GM21367 (cell line): ENCODE data around the gene PPP1R3E.

ENCODE experiments used
- ATAC-seq: cut with Tn5 transposase; IDR thresholded peaks from one replicate; pipeline ENCODE4 v1.9.1; 2021; ENCODE audit not compliant: unreplicated experiment

PPP1R3E gene

DNA sequence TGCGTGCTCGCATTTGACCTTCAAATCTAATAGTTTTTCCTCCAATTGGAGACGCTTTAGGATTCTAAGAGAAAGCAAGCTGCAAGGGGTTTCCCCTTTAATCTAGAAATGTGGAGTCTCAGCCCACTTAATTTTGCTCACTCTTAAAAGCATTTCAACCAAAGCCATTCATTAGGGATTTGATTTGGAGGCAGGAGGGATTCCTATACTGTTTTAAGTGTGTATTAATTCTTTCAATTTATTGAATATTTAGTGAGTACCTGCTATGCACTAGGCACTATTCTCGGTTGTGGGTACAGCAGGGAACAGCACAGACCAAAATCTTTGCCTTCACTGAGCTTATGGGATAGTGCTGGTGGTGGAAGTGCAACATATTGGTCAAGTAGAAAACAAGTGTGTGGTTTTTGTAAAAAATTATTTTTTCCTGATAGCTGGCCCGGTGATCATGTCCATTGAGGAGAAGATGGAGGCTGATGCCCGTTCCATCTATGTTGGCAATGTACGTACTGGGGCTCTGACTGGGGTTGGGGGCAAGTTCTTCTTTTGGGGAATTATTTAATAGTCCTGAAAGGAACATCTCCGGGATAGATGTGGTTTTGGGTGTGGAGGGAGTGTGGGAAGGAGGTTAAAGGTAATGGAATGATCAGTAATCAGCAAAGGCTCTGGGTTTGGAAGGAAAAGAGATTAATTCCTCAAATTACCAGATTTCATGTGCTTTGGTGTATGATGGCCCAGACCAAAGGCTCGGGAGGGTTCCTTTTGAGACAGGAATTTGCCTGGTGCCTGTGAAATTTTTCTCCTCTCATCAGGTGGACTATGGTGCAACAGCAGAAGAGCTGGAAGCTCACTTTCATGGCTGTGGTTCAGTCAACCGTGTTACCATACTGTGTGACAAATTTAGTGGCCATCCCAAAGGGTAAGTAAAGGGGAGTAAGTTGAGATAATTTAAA lies 20.2 kb upstream of the PPP1R3E start:
- ATAC-seq = no peak

DNA sequence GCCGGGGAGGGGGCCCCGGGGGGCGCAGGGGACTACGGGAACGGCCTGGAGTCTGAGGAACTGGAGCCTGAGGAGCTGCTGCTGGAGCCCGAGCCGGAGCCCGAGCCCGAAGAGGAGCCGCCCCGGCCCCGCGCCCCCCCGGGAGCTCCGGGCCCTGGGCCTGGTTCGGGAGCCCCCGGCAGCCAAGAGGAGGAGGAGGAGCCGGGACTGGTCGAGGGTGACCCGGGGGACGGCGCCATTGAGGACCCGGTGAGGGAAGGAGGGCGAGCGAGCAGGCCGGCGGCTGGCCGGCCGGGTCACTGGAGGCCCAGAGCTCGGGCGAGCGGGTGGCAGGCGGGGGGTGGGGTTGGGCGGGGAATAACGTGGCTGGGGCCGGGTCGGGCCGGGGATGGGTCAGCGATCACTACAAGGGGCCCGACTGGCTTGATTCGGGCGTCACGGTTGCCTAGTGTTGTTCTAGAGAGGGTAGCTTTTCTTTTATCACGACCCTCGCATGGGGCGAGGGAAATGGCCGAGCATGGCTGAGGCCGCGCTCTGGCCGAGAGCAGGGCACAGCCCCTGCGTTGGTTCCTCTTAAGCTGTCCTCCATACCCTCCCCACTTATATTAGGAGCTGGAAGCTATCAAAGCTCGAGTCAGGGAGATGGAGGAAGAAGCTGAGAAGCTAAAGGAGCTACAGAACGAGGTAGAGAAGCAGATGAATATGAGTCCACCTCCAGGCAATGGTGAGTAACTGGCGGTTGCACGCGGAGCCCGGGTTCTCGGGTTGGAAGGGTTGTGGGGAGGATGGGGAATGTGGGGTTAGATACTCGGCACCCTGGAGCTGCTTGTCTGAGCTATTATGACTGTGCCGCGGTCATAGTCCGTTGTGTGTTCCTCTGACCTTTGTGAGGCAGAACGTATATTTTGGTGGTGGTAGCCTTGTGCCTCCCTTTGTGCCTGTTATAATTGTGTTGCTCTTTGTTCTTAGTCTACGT lies 19.2 kb upstream of the PPP1R3E start:
- peak; percentile 3 for ATAC-seq

GRCh38 chr14:23320584-23321571 lies 18.2 kb upstream of the PPP1R3E start, which contains the start of gene PABPN1:
TSS of gene PABPN1 (plus strand) at chr14:23321457. CDS start at chr14:23321470, 13 bp downstream.
- peak; percentile 86 for ATAC-seq

DNA sequence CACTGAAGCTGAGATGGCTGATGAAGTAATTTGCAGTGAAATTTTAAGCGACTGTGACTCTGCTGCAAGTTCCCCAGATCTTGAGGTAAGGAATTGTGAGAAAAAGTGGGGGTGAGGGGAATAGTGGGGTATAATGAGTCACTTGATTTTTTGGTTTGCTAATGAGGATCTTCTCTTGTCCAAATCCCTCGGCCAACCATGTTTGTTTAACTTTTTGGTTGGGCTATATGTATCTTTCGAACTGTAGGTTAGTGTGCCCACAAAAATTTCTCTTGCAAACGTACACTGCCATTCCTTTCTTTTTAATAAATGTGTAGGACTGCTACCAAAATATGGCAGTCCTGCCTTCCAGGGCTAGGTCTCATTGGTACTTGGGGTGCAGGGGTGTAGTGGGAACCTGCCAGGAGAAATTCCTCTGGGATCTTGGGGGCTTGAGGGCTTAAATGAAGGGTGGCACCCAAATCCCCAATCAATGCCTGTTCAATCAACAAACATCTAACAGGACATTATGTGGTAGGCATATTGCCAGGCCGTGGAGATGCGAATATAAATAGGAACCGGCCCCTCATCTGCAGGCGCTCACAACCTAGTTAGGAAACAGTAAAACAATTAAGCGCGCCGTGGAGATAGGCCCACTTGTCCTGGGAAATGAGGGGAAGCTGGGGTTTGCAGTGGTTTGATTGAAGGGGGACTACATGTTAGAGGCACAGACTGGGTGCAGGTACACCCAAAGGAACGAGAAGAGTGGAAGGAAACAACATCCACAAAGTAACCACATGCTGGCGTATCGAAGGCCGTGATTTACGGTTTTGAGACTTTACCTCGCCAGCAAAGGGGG lies 17.3 kb upstream of the PPP1R3E start:
- no peak for ATAC-seq

DNA sequence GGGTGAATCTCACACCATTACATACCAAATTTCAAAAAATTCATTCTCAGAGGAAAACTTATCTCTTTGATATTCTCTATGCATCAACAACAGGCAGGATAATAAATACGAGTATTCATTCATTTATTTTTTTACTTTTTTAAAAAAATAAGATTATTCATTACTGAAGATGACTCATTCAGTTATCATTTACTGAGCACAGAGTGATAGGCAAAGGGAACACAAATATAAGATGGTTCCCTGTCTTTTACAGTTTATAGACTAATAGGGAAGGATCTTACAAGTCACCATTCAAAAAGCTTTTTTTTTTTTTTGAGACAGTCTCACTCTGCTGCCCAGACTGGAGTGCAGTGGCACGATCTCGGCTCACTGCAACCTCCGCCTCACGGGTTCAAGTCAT lies 13.6 kb upstream of the PPP1R3E start:
- no peak for ATAC-seq

DNA sequence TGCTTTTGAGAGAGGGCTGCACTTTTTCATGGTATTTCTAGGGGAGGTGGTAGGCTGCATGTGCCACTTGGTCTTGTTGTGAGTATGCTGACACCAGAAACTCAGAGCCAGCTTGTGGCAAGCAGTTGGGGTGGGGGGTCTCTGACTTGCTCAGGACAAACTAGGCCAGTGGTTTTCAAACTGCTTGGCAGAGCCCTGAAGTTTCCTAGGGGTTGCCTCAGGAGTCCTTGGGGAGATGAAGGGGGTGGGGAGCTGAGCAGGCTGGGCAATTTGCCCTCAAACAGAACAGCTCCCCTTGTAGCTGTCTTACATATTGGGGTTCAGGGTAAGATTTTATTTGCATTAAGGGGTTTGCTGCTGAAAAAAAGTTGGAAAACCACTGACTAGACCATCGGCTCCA lies 7.9 kb upstream of the PPP1R3E start:
- ATAC-seq = no peak

- ATAC-seq = no peak
Observed at GRCh38 chr14:23308721-23309445, 6.2 kb upstream of the PPP1R3E start.

GRCh38 chr14:23307687-23308644 lies 5.3 kb upstream of the PPP1R3E start:
- no peak for ATAC-seq

- ATAC-seq = no peak
Observed at GRCh38 chr14:23307146-23307530, 4.5 kb upstream of the PPP1R3E start.

- peak; percentile 29 for ATAC-seq
Observed at GRCh38 chr14:23306412-23307145, 3.9 kb upstream of the PPP1R3E start, which contains the start of gene BCL2L2. TSS of gene BCL2L2 (plus strand) at chr14:23306833. CDS start at chr14:23307768, 935 bp downstream.

DNA sequence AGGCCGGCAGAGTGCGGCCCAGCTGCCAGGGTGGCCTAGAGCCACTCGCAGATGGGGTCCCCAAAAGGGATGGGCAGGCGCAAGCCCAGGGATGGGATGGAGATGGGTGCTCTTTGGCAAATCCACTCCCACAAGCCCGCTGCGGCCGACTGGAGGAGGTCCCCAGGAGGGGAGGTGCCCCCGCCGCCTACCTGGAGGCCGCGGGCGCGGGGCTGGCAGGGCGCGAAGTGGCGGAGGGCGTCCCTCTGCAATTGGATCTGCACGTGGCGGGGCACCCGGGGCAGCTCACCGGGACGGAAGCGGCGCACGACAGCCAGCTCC lies 730 bp downstream of the PPP1R3E start:
- peak; percentile 6 for ATAC-seq

GRCh38 chr14:23301288-23301968 lies 1.2 kb downstream of the PPP1R3E start:
- peak; percentile 65 for ATAC-seq

DNA sequence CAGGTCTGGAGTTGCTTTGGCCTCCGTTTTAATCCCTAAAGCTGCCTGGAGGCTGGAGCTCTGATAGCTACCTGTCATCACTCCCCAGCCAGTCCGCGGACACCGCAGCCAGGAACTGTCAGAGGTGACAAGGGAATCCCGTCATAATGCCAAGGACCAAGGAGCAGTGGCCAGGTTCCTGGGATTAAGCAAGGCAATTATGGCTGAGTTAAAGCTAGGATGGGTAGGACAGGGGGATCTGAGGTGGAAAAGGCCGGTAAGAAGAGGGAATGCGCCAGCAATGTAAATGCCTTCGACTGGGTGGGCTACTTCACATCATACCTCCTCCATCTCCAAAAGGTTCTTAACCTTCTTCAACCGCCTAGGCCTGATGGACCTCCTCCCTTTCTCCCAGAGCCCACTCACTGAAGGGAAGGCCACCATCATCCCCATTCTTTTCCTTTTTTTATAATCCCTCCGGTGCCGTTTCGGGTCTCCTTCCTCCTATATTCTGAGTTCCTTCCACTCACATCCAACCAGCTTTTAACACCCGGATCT lies 1.9 kb downstream of the PPP1R3E start:
- no peak for ATAC-seq

GRCh38 chr14:23299986-23300686 lies 2.5 kb downstream of the PPP1R3E start:
- no peak for ATAC-seq

DNA sequence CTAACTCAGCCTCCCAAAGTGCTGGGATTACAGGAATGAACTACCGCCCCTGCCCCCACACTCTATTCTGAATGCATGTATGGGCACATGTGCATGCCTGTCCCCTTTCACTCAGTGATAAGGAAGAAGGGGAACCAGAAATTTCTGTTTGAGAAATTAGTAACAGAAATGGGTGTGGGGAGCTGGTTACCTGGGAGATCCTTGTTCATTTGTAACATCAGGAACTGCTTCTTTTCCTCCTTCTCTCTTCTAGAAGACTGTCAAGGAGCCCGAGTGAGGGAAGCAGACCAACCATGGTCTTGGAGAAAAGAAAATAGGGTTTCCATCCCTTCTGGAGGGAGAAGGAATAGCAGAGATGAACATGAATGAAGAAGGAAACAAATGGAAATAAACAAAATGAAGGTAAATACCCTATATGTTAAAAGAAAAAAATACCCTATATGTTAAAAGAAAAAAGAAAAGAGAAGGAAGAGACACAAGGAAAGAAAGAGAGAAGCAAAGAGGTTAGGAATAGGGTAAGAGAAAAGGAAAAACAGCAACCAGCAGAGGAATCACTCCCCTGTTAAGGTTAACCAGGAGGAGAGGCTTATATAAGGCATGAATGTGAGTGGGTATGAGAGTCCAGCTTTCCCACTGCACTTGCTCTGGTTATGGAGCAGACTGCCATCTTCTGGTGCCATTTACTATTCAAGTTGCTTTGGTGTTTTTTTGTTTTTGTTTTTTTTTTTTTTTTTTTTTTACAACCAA lies 3.3 kb downstream of the PPP1R3E start:
- no peak for ATAC-seq
